AG04450 (cell line): Measurements from ENCODE around the gene ZNF831. TPM values are rescaled to one million over a fixed set of nuclear protein-coding genes. Genes with fewer than 3 reads are reported as not detected.

ENCODE experiments used
- CTCF ChIA-PET: fragments of 300-600, 350-600 bp; formaldehyde crosslinking; extraction: SDS; loops from one replicate; lab custom pipeline; 2022; ENCODE audit warnings: antibody characterized with exemption, inconsistent platforms; lab: Charles Lee
- POLR2A ChIA-PET: fragments of 350-600 bp; formaldehyde crosslinking; extraction: SDS; loops from one replicate; lab custom pipeline; 2021; ENCODE audit warnings: antibody characterized with exemption, inconsistent platforms; lab: Yijun Ruan, JAX
- DNase-seq: peaks from one replicate; pipeline ENCODE4 v3.0.0-alpha.2; 2011; ENCODE audit warnings: low read depth, low spot score
- H3K27ac ChIP-seq: one replicate; pipeline ENCODE4 v1.5.1; 2012; ENCODE audit warnings: low read depth, low read length, control low read depth
- H3K27me3 ChIP-seq: one replicate; pipeline ENCODE4 v1.6.0; 2012; ENCODE audit warnings: low read length; ENCODE audit not compliant: control insufficient read depth, insufficient read depth
- H3K4me3 ChIP-seq: 2 replicates; pipeline ENCODE4 v1.5.1; 2011; ENCODE audit warnings: mild to moderate bottlenecking, low read depth, low read length, control low read depth
- H3K9me3 ChIP-seq: 2 replicates; pipeline ENCODE4 v1.5.1; 2012; ENCODE audit warnings: low read length; ENCODE audit not compliant: control insufficient read depth, insufficient read depth
- CTCF ChIP-seq: IDR thresholded peaks from 2 replicates; pipeline ENCODE4 v1.5.1; 2011; ENCODE audit warnings: low read depth, low read length, control low read depth, inconsistent platforms
- polyA plus RNA-seq: library from polyadenylated mRNA; depleted of rRNA; stranded (reverse); fragments of >200 nt; gene quantifications from 2 replicates; pipeline ENCODE4 v1.2.3, GENCODE V29; 2011

Gene ZNF831
- polyA plus RNA-seq, 1 experiment: not detected

DNA sequence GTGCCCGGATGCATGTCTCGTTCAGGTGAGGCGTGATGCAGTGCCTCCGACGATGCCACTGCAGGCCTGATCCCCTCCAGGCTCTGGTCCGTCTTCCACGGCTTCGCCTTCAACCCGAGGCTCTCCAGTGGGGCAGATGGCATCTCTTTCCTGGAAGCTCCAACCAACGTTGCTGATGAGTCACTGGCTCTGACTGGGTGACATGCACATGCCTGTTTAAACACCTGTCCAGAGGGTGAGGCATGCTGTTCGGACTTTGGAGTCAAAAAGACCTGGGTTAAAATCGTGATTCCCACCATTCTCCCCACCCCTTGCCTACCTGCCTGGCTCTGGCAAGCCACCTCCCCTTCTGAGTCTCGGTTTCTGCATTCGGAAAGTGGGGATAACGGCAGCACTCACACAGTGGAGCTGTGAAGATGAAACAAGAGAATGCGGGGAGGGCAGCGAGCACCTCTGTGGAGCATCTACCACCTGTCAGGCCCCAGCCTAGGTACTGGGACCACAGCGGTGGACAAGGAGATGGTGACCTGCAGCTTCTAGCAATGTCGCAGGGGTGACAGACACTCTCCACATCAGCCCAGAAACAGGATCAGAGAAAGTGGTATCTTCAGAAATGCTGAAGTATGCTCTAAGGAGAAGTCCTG lies 128.2 kb downstream of the ZNF831 start:
- POLR2A ChIA-PET: no interaction called here
- no peak overlapping the region for H3K27ac ChIP-seq
- no peaks in the 10 kb centered on the region for H3K27me3 ChIP-seq
- no peak for DNase-seq
- no peak for TF ChIP-seq CTCF
- H3K4me3 ChIP-seq: no peak overlapping the region
- no peaks in the 10 kb centered on the region for H3K9me3 ChIP-seq
- CTCF ChIA-PET: no interaction called here

DNA sequence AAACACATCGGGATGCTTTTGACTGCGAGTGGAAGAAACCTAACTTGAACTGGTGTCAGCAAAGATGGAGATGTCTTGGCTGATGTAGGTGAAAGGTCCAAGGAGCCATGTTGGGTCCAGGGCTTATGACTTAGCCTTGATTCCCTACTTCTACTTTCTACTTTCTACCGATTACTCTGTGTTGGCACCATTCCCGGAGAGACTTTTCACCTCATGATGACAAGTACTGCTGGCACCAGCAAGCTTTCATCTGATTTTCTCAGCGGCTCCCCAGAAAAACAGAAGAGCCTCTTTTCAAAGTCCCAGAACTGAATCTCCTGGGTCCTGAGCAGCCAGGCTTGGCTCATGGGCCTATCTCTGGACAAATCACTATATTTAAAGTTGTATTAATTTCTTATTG lies 131.9 kb downstream of the ZNF831 start:
- Histone ChIP-seq H3K4me3 (no peak overlapping the region), H3K9me3 (no peaks in the 10 kb centered on the region), H3K27me3 (no peaks in the 10 kb centered on the region), H3K27ac (no peak overlapping the region)
- ChIA-PET CTCF (no interaction called here), POLR2A (no interaction called here)
- no peak for DNase-seq
- no peak for TF ChIP-seq CTCF

GRCh38 chr20:59297686-59298085 lies 134.1 kb downstream of the ZNF831 start:
- no peaks in the 10 kb centered on the region for H3K27me3 ChIP-seq
- CTCF ChIA-PET: no interaction called here
- DNase-seq: no peak
- no peaks in the 10 kb centered on the region for H3K9me3 ChIP-seq
- POLR2A ChIA-PET: no interaction called here
- no peak overlapping the region for H3K27ac ChIP-seq
- TF ChIP-seq CTCF: no peak
- H3K4me3 ChIP-seq: no peak overlapping the region

- Histone ChIP-seq H3K27me3 (no peaks in the 10 kb centered on the region), H3K27ac (no peak overlapping the region), H3K9me3 (no peaks in the 10 kb centered on the region), H3K4me3 (no peak overlapping the region)
- DNase-seq: no peak
- CTCF ChIA-PET: no interaction called here
- no peak for TF ChIP-seq CTCF
- POLR2A ChIA-PET: no interaction called here
Measured at GRCh38 chr20:59299945-59300332, 136.3 kb downstream of the ZNF831 start.

DNA sequence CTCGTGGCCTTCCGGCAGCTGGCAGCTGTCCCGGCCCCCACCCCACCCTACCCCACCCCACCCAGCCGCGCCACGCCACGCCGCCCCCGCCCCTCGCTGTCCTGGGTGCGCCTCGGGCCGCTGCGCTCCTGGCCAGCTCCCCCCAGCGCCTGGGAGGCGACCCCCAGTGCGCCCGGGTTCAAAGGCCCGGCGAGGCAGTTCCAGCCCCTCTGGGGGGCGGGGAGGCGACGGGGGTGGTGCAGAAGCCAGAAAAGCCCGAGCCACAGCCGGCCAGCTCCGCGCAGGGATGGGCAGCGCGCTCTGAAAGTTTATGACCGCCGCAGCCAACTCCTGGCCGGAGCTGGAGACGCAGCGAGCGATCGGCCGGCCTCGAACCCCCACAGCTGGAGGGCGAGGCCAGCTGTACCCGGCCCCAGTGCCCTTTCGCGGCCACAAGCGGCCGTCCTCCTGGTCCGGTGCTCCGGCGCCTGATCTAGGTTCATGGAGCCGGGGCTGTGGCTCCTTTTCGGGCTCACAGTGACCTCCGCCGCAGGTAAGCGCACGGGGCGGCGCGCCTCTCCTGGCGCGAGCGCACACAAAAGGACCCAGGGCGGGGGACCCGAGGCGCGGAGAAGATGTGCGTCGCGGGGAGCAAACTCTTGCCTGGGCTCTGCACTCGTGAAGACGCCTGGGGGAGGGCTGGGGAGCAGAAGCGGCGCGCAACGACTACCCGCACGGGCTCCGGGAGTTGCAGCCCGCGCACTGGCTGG lies 136.9 kb downstream of the ZNF831 start, which contains the start of gene EDN3:
Gene EDN3, plus strand, starts transcription at position 279 of the 749 bp plus-strand sequence. Its CDS starts 202 bp downstream, at position 481.
- no peak for TF ChIP-seq CTCF
- Histone ChIP-seq H3K9me3 (no peaks in the 10 kb centered on the region), H3K27ac (no peak within 1 kb of the TSS), H3K27me3 (no peaks in the 10 kb centered on the region), H3K4me3 (no peak within 1 kb of the TSS)
- no peak for DNase-seq
- POLR2A ChIA-PET: no interaction called here
- CTCF ChIA-PET: no interaction called here
